Activated T-cell treated with anti-CD3 and anti-CD28 coated beads, Interleukin-2, amount 50 U/mL, for 24 hours (primary cell): ENCODE data around the gene GPRIN3.
"Not testable (repeated sequence)": the region's sequence is repeated elsewhere in the genome, so short reads cannot be mapped to it uniquely, and the experiment has no call there.

Source experiments
- DNase-seq: peaks from one replicate; pipeline ENCODE4 v3.0.0-alpha.2; 2020
- H3K27ac Mint-ChIP-seq: 2 replicates; pipeline ENCODE4 v1.8.0; 2020; ENCODE audit warnings: mild to moderate bottlenecking, mixed read lengths
- H3K27me3 Mint-ChIP-seq: 2 replicates; pipeline ENCODE4 v1.8.0; 2020; ENCODE audit warnings: mixed read lengths
- H3K36me3 Mint-ChIP-seq: 2 replicates; pipeline ENCODE4 v1.8.0; 2020; ENCODE audit warnings: low read depth, mixed read lengths
- H3K4me1 Mint-ChIP-seq: 2 replicates; pipeline ENCODE4 v1.8.0; 2020; ENCODE audit warnings: low read depth, mixed read lengths
- H3K4me3 Mint-ChIP-seq: 2 replicates; pipeline ENCODE4 v1.8.0; 2020; ENCODE audit warnings: mild to moderate bottlenecking, moderate library complexity, mixed read lengths
- H3K9me3 Mint-ChIP-seq: 2 replicates; pipeline ENCODE4 v1.8.0; 2020; ENCODE audit warnings: mixed read lengths

The GPRIN3 gene

GRCh38 chr4:89331197-89331596, 23.6 kb upstream of the GPRIN3 start:
- no peak overlapping the region for H3K4me3 Mint-ChIP-seq
- no peaks in the 10 kb centered on the region for H3K27me3 Mint-ChIP-seq
- DNase-seq = no peak
- no peak overlapping the region for H3K27ac Mint-ChIP-seq
- peaks cover 5% of the 10 kb centered on the region for H3K9me3 Mint-ChIP-seq
- H3K4me1 Mint-ChIP-seq = peaks cover 2% of the 10 kb centered on the region
- H3K36me3 Mint-ChIP-seq = no peaks in the 10 kb centered on the region

GRCh38 chr4:89329280-89329679, 21.7 kb upstream of the GPRIN3 start:
- Mint-ChIP-seq H3K27me3 (no peaks in the 10 kb centered on the region), H3K4me1 (peaks cover 10% of the 10 kb centered on the region), H3K4me3 (no peak overlapping the region), H3K9me3 (peaks cover 5% of the 10 kb centered on the region), H3K27ac (no peak overlapping the region), H3K36me3 (no peaks in the 10 kb centered on the region)
- DNase-seq = no peak

- H3K27ac Mint-ChIP-seq = peak overlapping the region; percentile 1
- DNase-seq = no peak
- peaks cover 19% of the 10 kb centered on the region for H3K4me1 Mint-ChIP-seq
- H3K36me3 Mint-ChIP-seq = no peaks in the 10 kb centered on the region
- H3K27me3 Mint-ChIP-seq = no peaks in the 10 kb centered on the region
- H3K9me3 Mint-ChIP-seq = peaks cover 5% of the 10 kb centered on the region
- no peak overlapping the region for H3K4me3 Mint-ChIP-seq
Observed at GRCh38 chr4:89324671-89325070, 17.1 kb upstream of the GPRIN3 start.

- H3K4me3 Mint-ChIP-seq = no peak overlapping the region
- H3K4me1 Mint-ChIP-seq = peaks cover 37% of the 10 kb centered on the region
- DNase-seq = no peak
- H3K27me3 Mint-ChIP-seq = no peaks in the 10 kb centered on the region
- H3K36me3 Mint-ChIP-seq = no peaks in the 10 kb centered on the region
- H3K27ac Mint-ChIP-seq = no peak overlapping the region
- H3K9me3 Mint-ChIP-seq = no peaks in the 10 kb centered on the region
Observed at GRCh38 chr4:89322671-89323070, 15.1 kb upstream of the GPRIN3 start.

GRCh38 chr4:89319756-89320155, 12.2 kb upstream of the GPRIN3 start:
- no peaks in the 10 kb centered on the region for H3K36me3 Mint-ChIP-seq
- H3K27me3 Mint-ChIP-seq = no peaks in the 10 kb centered on the region
- DNase-seq = no peak
- peaks cover 52% of the 10 kb centered on the region for H3K4me1 Mint-ChIP-seq
- H3K27ac Mint-ChIP-seq = no peak overlapping the region
- no peaks in the 10 kb centered on the region for H3K9me3 Mint-ChIP-seq
- no peak overlapping the region for H3K4me3 Mint-ChIP-seq

GRCh38 chr4:89316931-89317366, 9.3 kb upstream of the GPRIN3 start:
- H3K4me3 Mint-ChIP-seq = peak overlapping the region; percentile 49
- peak overlapping the region; percentile 94 for H3K27ac Mint-ChIP-seq
- no peak for DNase-seq
- H3K36me3 Mint-ChIP-seq = no peaks in the 10 kb centered on the region
- H3K9me3 Mint-ChIP-seq = no peaks in the 10 kb centered on the region
- peaks cover 44% of the 10 kb centered on the region for H3K4me1 Mint-ChIP-seq
- no peaks in the 10 kb centered on the region for H3K27me3 Mint-ChIP-seq

GRCh38 chr4:89316211-89316610, 8.6 kb upstream of the GPRIN3 start:
- no peaks in the 10 kb centered on the region for H3K27me3 Mint-ChIP-seq
- H3K4me3 Mint-ChIP-seq = no peak overlapping the region
- DNase-seq = no peak
- H3K36me3 Mint-ChIP-seq = no peaks in the 10 kb centered on the region
- H3K4me1 Mint-ChIP-seq = peaks cover 44% of the 10 kb centered on the region
- peak overlapping the region; percentile 94 for H3K27ac Mint-ChIP-seq
- no peaks in the 10 kb centered on the region for H3K9me3 Mint-ChIP-seq

GRCh38 chr4:89314291-89314690, 6.7 kb upstream of the GPRIN3 start:
- Mint-ChIP-seq H3K27ac (no peak overlapping the region), H3K4me3 (no peak overlapping the region), H3K9me3 (no peaks in the 10 kb centered on the region), H3K4me1 (peaks cover 48% of the 10 kb centered on the region), H3K36me3 (no peaks in the 10 kb centered on the region), H3K27me3 (no peaks in the 10 kb centered on the region)
- DNase-seq = no peak

GRCh38 chr4:89312066-89312465, 4.5 kb upstream of the GPRIN3 start:
- no peak overlapping the region for H3K4me3 Mint-ChIP-seq
- DNase-seq = no peak
- H3K9me3 Mint-ChIP-seq = no peaks in the 10 kb centered on the region
- no peaks in the 10 kb centered on the region for H3K27me3 Mint-ChIP-seq
- no peak overlapping the region for H3K27ac Mint-ChIP-seq
- H3K36me3 Mint-ChIP-seq = peaks cover 3% of the 10 kb centered on the region
- peaks cover 38% of the 10 kb centered on the region for H3K4me1 Mint-ChIP-seq

GRCh38 chr4:89311433-89311832, 3.8 kb upstream of the GPRIN3 start:
- Mint-ChIP-seq H3K9me3 (no peaks in the 10 kb centered on the region), H3K4me1 (peaks cover 36% of the 10 kb centered on the region), H3K4me3 (no peak overlapping the region), H3K27ac (no peak overlapping the region), H3K36me3 (peaks cover 8% of the 10 kb centered on the region), H3K27me3 (no peaks in the 10 kb centered on the region)
- DNase-seq = no peak

- Mint-ChIP-seq H3K4me1 (peaks cover 47% of the 10 kb centered on the region), H3K36me3 (peaks cover 11% of the 10 kb centered on the region), H3K4me3 (peak overlapping the region; percentile 6)
- not testable (repeated sequence) for H3K27me3 Mint-ChIP-seq, H3K9me3 Mint-ChIP-seq, H3K27ac Mint-ChIP-seq, DNase-seq
Observed at GRCh38 chr4:89309154-89309553, 1.6 kb upstream of the GPRIN3 start.

GRCh38 chr4:89308161-89308500, 531 bp upstream of the GPRIN3 start:
- H3K27me3 Mint-ChIP-seq = no peaks in the 10 kb centered on the region
- H3K27ac Mint-ChIP-seq = peak overlapping the region; percentile 83
- H3K9me3 Mint-ChIP-seq = no peaks in the 10 kb centered on the region
- DNase-seq = no peak
- peaks cover 54% of the 10 kb centered on the region for H3K4me1 Mint-ChIP-seq
- peak overlapping the region; percentile 80 for H3K4me3 Mint-ChIP-seq
- H3K36me3 Mint-ChIP-seq = peaks cover 16% of the 10 kb centered on the region

GRCh38 chr4:89307178-89307445, 488 bp downstream of the GPRIN3 start:
- Mint-ChIP-seq H3K4me3 (peak overlapping the region; percentile 80), H3K36me3 (peaks cover 16% of the 10 kb centered on the region), H3K9me3 (no peaks in the 10 kb centered on the region), H3K4me1 (peaks cover 63% of the 10 kb centered on the region), H3K27ac (peak overlapping the region; percentile 83), H3K27me3 (no peaks in the 10 kb centered on the region)
- no peak for DNase-seq

GRCh38 chr4:89306486-89307177, 968 bp downstream of the GPRIN3 start:
- peak overlapping the region; percentile 80 for H3K4me3 Mint-ChIP-seq
- no peak for DNase-seq
- H3K27ac Mint-ChIP-seq = peak overlapping the region; percentile 83
- no peaks in the 10 kb centered on the region for H3K9me3 Mint-ChIP-seq
- H3K27me3 Mint-ChIP-seq = no peaks in the 10 kb centered on the region
- peaks cover 68% of the 10 kb centered on the region for H3K4me1 Mint-ChIP-seq
- peaks cover 16% of the 10 kb centered on the region for H3K36me3 Mint-ChIP-seq

GRCh38 chr4:89305712-89306437, 1.7 kb downstream of the GPRIN3 start:
- peaks cover 16% of the 10 kb centered on the region for H3K36me3 Mint-ChIP-seq
- H3K27ac Mint-ChIP-seq = peak overlapping the region; percentile 83
- peaks cover 76% of the 10 kb centered on the region for H3K4me1 Mint-ChIP-seq
- H3K27me3 Mint-ChIP-seq = no peaks in the 10 kb centered on the region
- no peaks in the 10 kb centered on the region for H3K9me3 Mint-ChIP-seq
- no peak for DNase-seq
- H3K4me3 Mint-ChIP-seq = peak overlapping the region; percentile 80
